HCT116 (cell line): Measurements from ENCODE around the gene UBA5. TPM values are rescaled to one million over a fixed set of nuclear protein-coding genes. Genes with fewer than 3 reads are reported as not detected.

Experiments
- ATAC-seq: fragments of 200-7000 bp; cut with Tn5 transposase; 2 replicates; pipeline ENCODE4 v1.9.1; 2020; ENCODE audit warnings: mild to moderate bottlenecking, moderate library complexity
- BruUV-seq: library from RNA; stranded (reverse); fragments of 400-500 nt; replicated peaks from 2 replicates; lab custom pipeline; 2021; lab: Mats Ljungman, UMichigan
- CTCF ChIA-PET: fragments of 300-600 bp; sonication (Branson Sonifier 250); formaldehyde crosslinking; loops from one replicate; lab custom pipeline; 2021; ENCODE audit warnings: antibody characterized with exemption; lab: Charles Lee
- POLR2A ChIA-PET: fragments of 300-600, 350-600 bp; sonication (Branson Sonifier 250); formaldehyde crosslinking; loops from one replicate; lab custom pipeline; 2021; ENCODE audit warnings: antibody characterized with exemption; lab: Charles Lee
- RAD21 ChIA-PET, 2 experiments: fragments of 300-600 bp; sonication (Branson Sonifier 250); formaldehyde crosslinking; loops; one replicate each; lab custom pipeline; 2023; ENCODE audit warnings: low total read pairs in 2 of 2; ENCODE audit not compliant: uncharacterized antibody in 2 of 2, unreplicated experiment in 2 of 2, low non-redundant PET in 1 of 2; lab: Charles Lee
- DNase-seq: peaks from one replicate; pipeline ENCODE4 v3.0.0-alpha.2; 2010; ENCODE audit warnings: low read depth, low spot score
- H2AFZ ChIP-seq: fragments of 200-600 bp; shearing (Covaris generic), sonication (generic); 2 replicates; pipeline ENCODE4 v1.6.1; 2017; ENCODE audit warnings: low read depth, mixed run types, mixed read lengths, antibody characterized with exemption, low read length; ENCODE audit not compliant: poor library complexity, severe bottlenecking
- H3K27ac ChIP-seq: 2 replicates; pipeline ENCODE4 v1.5.1; 2012; ENCODE audit warnings: low read depth, low read length
- H3K27me3 ChIP-seq: fragments of 200-600 bp; sonication (generic); 2 replicates; pipeline ENCODE4 v1.6.1; 2016; ENCODE audit warnings: mixed run types, low read length, mixed read lengths; ENCODE audit not compliant: insufficient read depth
- H3K36me3 ChIP-seq, 2 experiments: fragments of 200-500 bp in 1 of 2; fragments of 200-600 bp in 1 of 2; sonication (Bioruptor generic) in 1 of 2; sonication (generic) in 1 of 2; 2 replicates each; pipeline versions ENCODE4 v1.5.1 to v1.6.1; 2014 to 2016; ENCODE audit warnings: low read length in 2 of 2, inconsistent platforms in 1 of 2, mixed read lengths in 1 of 2, mixed run types in 1 of 2; ENCODE audit not compliant: insufficient read depth in 2 of 2, control insufficient read depth in 1 of 2
- H3K4me1 ChIP-seq, 2 experiments: fragments of 200-600 bp in 1 of 2; sonication (generic) in 1 of 2; 2 replicates each; pipeline versions ENCODE4 v1.5.1 to v1.6.1; 2012 to 2017; ENCODE audit warnings: low read length in 2 of 2, inconsistent platforms in 1 of 2, mild to moderate bottlenecking in 1 of 2, mixed read lengths in 1 of 2, mixed run types in 1 of 2, moderate library complexity in 1 of 2; ENCODE audit not compliant: insufficient read depth in 2 of 2, control insufficient read depth in 1 of 2
- H3K4me2 ChIP-seq: fragments of 200-600 bp; sonication (generic); 2 replicates; pipeline ENCODE4 v1.6.1; 2017; ENCODE audit warnings: mixed run types, low read length, mixed read lengths
- H3K4me3 ChIP-seq, 2 experiments: fragments of 200-600 bp in 1 of 2; sonication (generic) in 1 of 2; replicated peaks in 1 of 2; 2 replicates each; pipeline ENCODE4 v1.5.1; 2011 to 2016; ENCODE audit warnings: low read length in 2 of 2, control low read depth in 1 of 2, low read depth in 1 of 2, mild to moderate bottlenecking in 1 of 2, mixed read lengths in 1 of 2, mixed run types in 1 of 2
- H3K79me2 ChIP-seq: fragments of 200-600 bp; sonication (generic); 2 replicates; pipeline ENCODE4 v1.6.1; 2017; ENCODE audit warnings: mild to moderate bottlenecking, mixed run types, low read length, moderate library complexity, mixed read lengths; ENCODE audit not compliant: insufficient read depth
- H3K9ac ChIP-seq: fragments of 200-600 bp; sonication (generic); 2 replicates; pipeline ENCODE4 v1.6.1; 2016; ENCODE audit warnings: low read length, mixed read lengths
- H3K9me2 ChIP-seq: fragments of 200-600 bp; sonication (generic), shearing (Covaris generic); 2 replicates; pipeline ENCODE4 v1.6.1; 2017; ENCODE audit warnings: mixed run types, mild to moderate bottlenecking, moderate library complexity; ENCODE audit not compliant: insufficient read depth
- H3K9me3 ChIP-seq, 2 experiments: fragments of 200-500 bp in 1 of 2; fragments of 200-600 bp in 1 of 2; sonication (Bioruptor generic) in 1 of 2; sonication (generic) in 1 of 2; 2 replicates each; pipeline ENCODE4 v1.6.1; 2014 to 2017; ENCODE audit warnings: low read length in 2 of 2, mixed read lengths in 2 of 2, inconsistent platforms in 1 of 2, low read depth in 1 of 2, mild to moderate bottlenecking in 1 of 2, mixed run types in 1 of 2, moderate library complexity in 1 of 2; ENCODE audit not compliant: control insufficient read depth in 1 of 2, insufficient read depth in 1 of 2
- H4K20me1 ChIP-seq: fragments of 200-600 bp; sonication (generic), shearing (Covaris generic); 2 replicates; pipeline ENCODE4 v1.6.1; 2017; ENCODE audit warnings: mixed run types, mild to moderate bottlenecking, moderate library complexity; ENCODE audit not compliant: insufficient read depth
- EGR1 ChIP-seq: IDR thresholded peaks from 2 replicates; pipeline ENCODE4 v1.6.1; 2012; ENCODE audit warnings: low read depth
- ELF1 ChIP-seq: IDR thresholded peaks from 2 replicates; pipeline ENCODE4 v1.6.1; 2012; ENCODE audit warnings: low read depth, borderline replicate concordance
- EZH2 ChIP-seq: fragments of 200-600 bp; sonication (generic); IDR thresholded peaks from 2 replicates; pipeline ENCODE4 v1.6.1; 2017; ENCODE audit warnings: antibody characterized with exemption, mixed run types
- FOSL1 ChIP-seq: IDR thresholded peaks from 2 replicates; pipeline ENCODE4 v1.6.1; 2012; ENCODE audit warnings: low read depth
- POLR2AphosphoS5 ChIP-seq: IDR thresholded peaks from 2 replicates; pipeline ENCODE4 v1.6.1; 2011; ENCODE audit warnings: mild to moderate bottlenecking, low read depth, low read length, moderate library complexity
- ZBTB33 ChIP-seq: IDR thresholded peaks from 2 replicates; pipeline ENCODE4 v1.6.1; 2011; ENCODE audit warnings: mild to moderate bottlenecking, low read length, moderate library complexity; ENCODE audit not compliant: insufficient replicate concordance; ENCODE audit errors: extremely low read depth
- ZNF274 ChIP-seq: fragments of 200-500 bp; sonication (Bioruptor generic); IDR thresholded peaks from 2 replicates; pipeline ENCODE4 v1.6.1; 2014; ENCODE audit warnings: mild to moderate bottlenecking, low read depth, low read length, inconsistent platforms
- intact Hi-C: fragments of 100-400 bp; cut with micrococcal nuclease; formaldehyde crosslinking; loops from 2 replicates; pipeline ENCODE4 v1.10.0; 2022
- total RNA-seq: library from RNA; stranded (reverse); gene quantifications from one replicate; pipeline ENCODE4 v1.2.1, GENCODE V29; 2021; ENCODE audit not compliant: unreplicated experiment

The UBA5 gene
- total RNA-seq, 1 experiment from 2014 or later: 43.7 TPM

- intact Hi-C loops: loop anchor here (1.0 to 10.0 kb wide), 3 partner anchors 106 to 388 kb away; no protein-coding TSS in a partner anchor
- H2AFZ ChIP-seq: no peak overlapping the region
- TF ChIP-seq ELF1 (no peak), ZNF274 (no peak), ZBTB33 (no peak), EGR1 (no peak), EZH2 (no peak), FOSL1 (no peak), POLR2AphosphoS5 (no peak)
- TF ChIP-seq, all 23 proteins: peak for 0
- Histone ChIP-seq H3K4me2 (no peak overlapping the region), H3K4me3 (no peak overlapping the region), H3K79me2 (no peaks in the 10 kb centered on the region), H3K9me3 (no peaks in the 10 kb centered on the region), H3K9ac (no peak overlapping the region), H3K4me1 (no peaks in the 10 kb centered on the region), H3K27ac (no peak overlapping the region), H3K27me3 (no peaks in the 10 kb centered on the region), H3K36me3 (peaks cover 2 to 6% of the 10 kb centered on the region in 2 experiments; a peak in 1 of 4 replicates), H4K20me1 (no peaks in the 10 kb centered on the region; the same call in 1 of the 2 replicates), H3K9me2 (no peaks in the 10 kb centered on the region)
- RAD21 ChIA-PET: no interaction called here
- POLR2A ChIA-PET: interaction anchor here (1.4 kb wide), 1 partner anchor 16 kb away, joined by 3 read pairs; no protein-coding TSS in a partner anchor
- ATAC-seq: no peak
- CTCF ChIA-PET: interaction anchor here (1.0 to 2.6 kb wide), 12 partner anchors 11 to 386 kb away, joined by 3 to 36 read pairs (median 6); partner anchors contain the start of genes ACAD11, DNAJC13 and UBA5
- no peak for DNase-seq
- no TSS peak for BruUV-seq
Measured at GRCh38 chr3:132642539-132642847, 17.6 kb upstream of the UBA5 start.
